Liver (tissue), 9 donors: Measurements from ENCODE around the gene ILK. TPM values are rescaled to one million over a fixed set of nuclear protein-coding genes. Genes with fewer than 3 reads are reported as not detected.

Source experiments
- DNase-seq: peaks from one replicate; pipeline ENCODE4 v3.0.0-alpha.2; 2017; ENCODE audit warnings: low spot score
- H3K27ac ChIP-seq, 2 donors: one replicate each; pipeline ENCODE4 v1.7.0; 2013; ENCODE audit warnings: inconsistent platforms in 2 of 2, low read length in 2 of 2, control low read depth in 1 of 2, low read depth in 1 of 2, mild to moderate bottlenecking in 1 of 2
- H3K27me3 ChIP-seq, 4 donors: one replicate each; pipeline versions ENCODE4 v1.6.1 to v1.7.0; 2013; ENCODE audit warnings: low read length in 3 of 4, inconsistent platforms in 1 of 4, mild to moderate bottlenecking in 1 of 4, moderate library complexity in 1 of 4; ENCODE audit not compliant: control insufficient read depth in 4 of 4, insufficient read depth in 4 of 4
- H3K36me3 ChIP-seq, 4 donors: one replicate each; pipeline versions ENCODE4 v1.6.1 to v1.7.0; 2013; ENCODE audit warnings: low read length in 3 of 4, mild to moderate bottlenecking in 3 of 4, low read depth in 1 of 4, moderate library complexity in 1 of 4; ENCODE audit not compliant: control insufficient read depth in 4 of 4, insufficient read depth in 3 of 4
- H3K4me1 ChIP-seq, 4 donors: one replicate each; pipeline versions ENCODE4 v1.6.1 to v1.7.0; 2013; ENCODE audit warnings: low read length in 3 of 4, mild to moderate bottlenecking in 3 of 4, moderate library complexity in 1 of 4; ENCODE audit not compliant: control insufficient read depth in 4 of 4, insufficient read depth in 4 of 4
- H3K4me3 ChIP-seq, 3 donors: one replicate each; pipeline versions ENCODE4 v1.6.1 to v1.7.0; 2013; ENCODE audit warnings: low read length in 3 of 3, control low read depth in 1 of 3, low read depth in 1 of 3, mild to moderate bottlenecking in 1 of 3
- H3K9ac ChIP-seq, 2 donors: one replicate each; pipeline ENCODE4 v1.7.0; 2013; ENCODE audit warnings: low read length in 2 of 2, mild to moderate bottlenecking in 2 of 2, moderate library complexity in 2 of 2, control low read depth in 1 of 2, low read depth in 1 of 2
- H3K9me3 ChIP-seq, 4 donors: one replicate each; pipeline versions ENCODE4 v1.6.1 to v1.7.0; 2013; ENCODE audit warnings: low read length in 3 of 4; ENCODE audit not compliant: control insufficient read depth in 4 of 4
- EGR1 ChIP-seq, 2 donors: IDR thresholded peaks; 2 replicates each; pipeline ENCODE4 v1.6.1; 2016 to 2018; ENCODE audit warnings: antibody characterized with exemption in 2 of 2, low read depth in 2 of 2
- FOXA1 ChIP-seq: IDR thresholded peaks from 2 replicates; pipeline ENCODE4 v1.6.1; 2016; ENCODE audit warnings: antibody characterized with exemption
- FOXA2 ChIP-seq: IDR thresholded peaks from 2 replicates; pipeline ENCODE4 v1.6.1; 2016; ENCODE audit warnings: antibody characterized with exemption
- GABPA ChIP-seq, 2 donors: IDR thresholded peaks in 1 of 2; conservative IDR thresholded peaks in 1 of 2; 2 replicates each; pipeline ENCODE4 v1.6.1; 2016; ENCODE audit warnings: antibody characterized with exemption in 2 of 2, mild to moderate bottlenecking in 1 of 2, moderate library complexity in 1 of 2
- HNF4A ChIP-seq, 2 donors: conservative IDR thresholded peaks; 2 replicates each; pipeline ENCODE4 v1.6.1; 2016; ENCODE audit warnings: antibody characterized with exemption in 2 of 2, mild to moderate bottlenecking in 2 of 2
- HNF4G ChIP-seq: IDR thresholded peaks from 2 replicates; pipeline ENCODE4 v1.6.1; 2016; ENCODE audit warnings: antibody characterized with exemption
- JUND ChIP-seq, 2 donors: IDR thresholded peaks; 2 replicates each; pipeline ENCODE4 v1.6.1; 2016; ENCODE audit warnings: antibody characterized with exemption in 2 of 2
- NR2F2 ChIP-seq: IDR thresholded peaks from 2 replicates; pipeline ENCODE4 v1.6.1; 2016; ENCODE audit warnings: antibody characterized with exemption
- RAD21 ChIP-seq, 2 donors: IDR thresholded peaks; 2 replicates each; pipeline ENCODE4 v1.6.1; 2016; ENCODE audit warnings: antibody characterized with exemption in 2 of 2, mild to moderate bottlenecking in 2 of 2
- RXRA ChIP-seq, 2 donors: IDR thresholded peaks; 2 replicates each; pipeline ENCODE4 v1.6.1; 2017 to 2018; ENCODE audit warnings: antibody characterized with exemption in 2 of 2, mild to moderate bottlenecking in 1 of 2
- SP1 ChIP-seq: IDR thresholded peaks from 2 replicates; pipeline ENCODE4 v1.6.1; 2018; ENCODE audit warnings: antibody characterized with exemption, mild to moderate bottlenecking
- TAF1 ChIP-seq: conservative IDR thresholded peaks from 2 replicates; pipeline ENCODE4 v1.6.1; 2016; ENCODE audit warnings: antibody characterized with exemption, mild to moderate bottlenecking
- YY1 ChIP-seq: IDR thresholded peaks from 2 replicates; pipeline ENCODE4 v1.6.1; 2016; ENCODE audit warnings: antibody characterized with exemption, mild to moderate bottlenecking
- WGBS: extraction: QIAGEN DNeasy Blood & Tissue Kit; methylation state at CpG from one replicate; pipeline ENCODE4 v1.1.7; 2013; 5-methylcytosine and 5-hydroxymethylcytosine counted together
- polyA plus RNA-seq, 2 donors: library from polyadenylated mRNA; stranded (reverse) in 1 of 2; unstranded in 1 of 2; fragments of 200-250 nt in 1 of 2; fragments of >200 nt in 1 of 2; fragmentation: Nextera tagmentation in 1 of 2; extraction: Ambion mirVana in 1 of 2; gene quantifications; one replicate each; pipeline versions ENCODE4 v1.2.1 to v1.2.3, GENCODE V29; 2013 to 2015
- total RNA-seq, 2 donors: library from RNA; depleted of rRNA; stranded (reverse); fragments of >200 nt; gene quantifications; one replicate each; pipeline ENCODE4 v1.2.3, GENCODE V29; 2014
- TF ChIP-seq, protein P1 (sequence below): IDR thresholded peaks from 2 replicates; pipeline ENCODE4 v1.6.1; 2016; ENCODE audit warnings: antibody characterized with exemption
- TF ChIP-seq, protein P2 (sequence below): fragments of 150-350 bp; IDR thresholded peaks from 2 replicates; pipeline ENCODE4 v1.5.1; 2017; ENCODE audit warnings: improper control_type of control experiment, low read depth, low read length; ENCODE audit not compliant: missing input control
- TF ChIP-seq, protein P3 (sequence below): IDR thresholded peaks from 2 replicates; pipeline ENCODE4 v1.6.1; 2016; ENCODE audit warnings: antibody characterized with exemption
- TF ChIP-seq, protein P4 (sequence below): IDR thresholded peaks from 2 replicates; pipeline ENCODE4 v1.6.1; 2016; ENCODE audit warnings: antibody characterized with exemption
- TF ChIP-seq, protein P5 (sequence below): IDR thresholded peaks from 2 replicates; pipeline ENCODE4 v1.6.1; 2016; ENCODE audit warnings: antibody characterized with exemption, mild to moderate bottlenecking
- donor health status: healthy.
- donor health status: healthy.
- donor health status: healthy.
- donor health status: healthy.
- donor health status: healthy.

The ILK gene
- total and polyA plus RNA-seq, 4 donors = 29.6 to 69.1 (median 48.2) TPM

DNA sequence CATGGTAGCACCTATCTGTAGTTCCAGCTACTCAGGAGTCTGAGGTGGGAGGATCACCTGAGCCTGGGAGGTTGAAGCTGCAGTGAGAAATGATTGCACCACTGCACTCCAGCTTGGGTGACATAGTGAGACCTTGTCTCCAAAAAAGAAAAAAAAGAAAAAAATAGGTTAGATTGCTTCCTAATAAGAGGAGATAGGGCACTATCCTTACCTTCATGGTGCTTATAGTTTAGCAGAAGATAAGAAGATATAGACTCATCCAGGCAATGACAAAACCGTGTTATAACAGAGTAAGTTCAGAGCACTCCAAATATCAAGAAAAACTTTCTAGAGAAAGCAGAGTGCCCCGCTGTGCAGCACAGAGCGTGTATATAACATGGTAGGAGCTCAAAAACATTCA is 42.3 kb upstream of the ILK start:
- H3K36me3 ChIP-seq = no peaks in the 10 kb centered on the region
- H3K27me3 ChIP-seq = no peaks in the 10 kb centered on the region
- no peak overlapping the region for H3K4me3 ChIP-seq
- TF ChIP-seq TAF1 (no peak), RAD21 (IDR thresholded peaks at IDR 0.05) (no peak), NR2F2 (no peak), HNF4A (conservative IDR thresholded peaks at IDR 0.05) (no peak), FOXA2 (no peak)
- TF ChIP-seq, protein P1, sequence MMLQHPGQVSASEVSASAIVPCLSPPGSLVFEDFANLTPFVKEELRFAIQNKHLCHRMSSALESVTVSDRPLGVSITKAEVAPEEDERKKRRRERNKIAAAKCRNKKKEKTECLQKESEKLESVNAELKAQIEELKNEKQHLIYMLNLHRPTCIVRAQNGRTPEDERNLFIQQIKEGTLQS = no peak
- TF ChIP-seq, protein P2, sequence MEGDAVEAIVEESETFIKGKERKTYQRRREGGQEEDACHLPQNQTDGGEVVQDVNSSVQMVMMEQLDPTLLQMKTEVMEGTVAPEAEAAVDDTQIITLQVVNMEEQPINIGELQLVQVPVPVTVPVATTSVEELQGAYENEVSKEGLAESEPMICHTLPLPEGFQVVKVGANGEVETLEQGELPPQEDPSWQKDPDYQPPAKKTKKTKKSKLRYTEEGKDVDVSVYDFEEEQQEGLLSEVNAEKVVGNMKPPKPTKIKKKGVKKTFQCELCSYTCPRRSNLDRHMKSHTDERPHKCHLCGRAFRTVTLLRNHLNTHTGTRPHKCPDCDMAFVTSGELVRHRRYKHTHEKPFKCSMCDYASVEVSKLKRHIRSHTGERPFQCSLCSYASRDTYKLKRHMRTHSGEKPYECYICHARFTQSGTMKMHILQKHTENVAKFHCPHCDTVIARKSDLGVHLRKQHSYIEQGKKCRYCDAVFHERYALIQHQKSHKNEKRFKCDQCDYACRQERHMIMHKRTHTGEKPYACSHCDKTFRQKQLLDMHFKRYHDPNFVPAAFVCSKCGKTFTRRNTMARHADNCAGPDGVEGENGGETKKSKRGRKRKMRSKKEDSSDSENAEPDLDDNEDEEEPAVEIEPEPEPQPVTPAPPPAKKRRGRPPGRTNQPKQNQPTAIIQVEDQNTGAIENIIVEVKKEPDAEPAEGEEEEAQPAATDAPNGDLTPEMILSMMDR = no peak
- H3K9ac ChIP-seq = no peak overlapping the region
- H3K9me3 ChIP-seq = no peaks in the 10 kb centered on the region
- H3K4me1 ChIP-seq = peaks cover 0 to 14% (median 10%) of the 10 kb centered on the region in 4 donors
- no peak overlapping the region for H3K27ac ChIP-seq
- no peak for DNase-seq
- 98% methylated on average over 3 of the region's 3 CpGs for WGBS

DNA sequence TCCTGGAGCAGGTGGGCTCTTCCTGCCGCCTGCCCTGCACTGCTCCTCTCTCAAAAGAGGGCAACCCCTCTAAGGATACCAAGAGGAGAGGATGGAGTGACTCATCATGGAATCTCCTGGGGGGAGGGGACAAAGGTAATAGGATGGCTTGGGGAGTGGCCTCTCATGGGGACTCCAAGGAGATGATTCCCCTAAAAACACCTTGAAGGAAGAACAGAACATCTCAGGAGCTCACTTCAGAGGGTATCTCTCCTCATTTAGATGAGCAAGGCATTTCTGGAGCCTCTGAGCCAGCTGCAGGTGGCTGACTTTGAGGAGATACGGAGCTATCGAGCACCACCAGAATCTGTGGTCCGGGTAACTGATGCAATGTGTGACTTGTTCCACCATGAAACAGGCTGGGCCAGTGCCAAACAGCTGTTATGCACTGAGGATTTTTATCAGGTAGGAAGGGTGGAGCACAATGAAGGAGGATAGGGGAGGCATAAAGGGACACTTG is 40.4 kb upstream of the ILK start:
- TF ChIP-seq JUND (IDR thresholded peaks at IDR 0.05) (no peak), HNF4G (no peak), RXRA (IDR thresholded peaks at IDR 0.05) (no peak), HNF4A (conservative IDR thresholded peaks at IDR 0.05) (no peak), FOXA1 (no peak), YY1 (no peak), GABPA (IDR thresholded peaks at IDR 0.05 in 1 of 2, conservative IDR thresholded peaks at IDR 0.05 in 1 of 2) (no peak), RAD21 (IDR thresholded peaks at IDR 0.05) (no peak), TAF1 (no peak), EGR1 (IDR thresholded peaks at IDR 0.05; ENCODE audit: low read depth in 2 of 2) (no peak), FOXA2 (no peak), SP1 (no peak)
- TF ChIP-seq, protein P3, sequence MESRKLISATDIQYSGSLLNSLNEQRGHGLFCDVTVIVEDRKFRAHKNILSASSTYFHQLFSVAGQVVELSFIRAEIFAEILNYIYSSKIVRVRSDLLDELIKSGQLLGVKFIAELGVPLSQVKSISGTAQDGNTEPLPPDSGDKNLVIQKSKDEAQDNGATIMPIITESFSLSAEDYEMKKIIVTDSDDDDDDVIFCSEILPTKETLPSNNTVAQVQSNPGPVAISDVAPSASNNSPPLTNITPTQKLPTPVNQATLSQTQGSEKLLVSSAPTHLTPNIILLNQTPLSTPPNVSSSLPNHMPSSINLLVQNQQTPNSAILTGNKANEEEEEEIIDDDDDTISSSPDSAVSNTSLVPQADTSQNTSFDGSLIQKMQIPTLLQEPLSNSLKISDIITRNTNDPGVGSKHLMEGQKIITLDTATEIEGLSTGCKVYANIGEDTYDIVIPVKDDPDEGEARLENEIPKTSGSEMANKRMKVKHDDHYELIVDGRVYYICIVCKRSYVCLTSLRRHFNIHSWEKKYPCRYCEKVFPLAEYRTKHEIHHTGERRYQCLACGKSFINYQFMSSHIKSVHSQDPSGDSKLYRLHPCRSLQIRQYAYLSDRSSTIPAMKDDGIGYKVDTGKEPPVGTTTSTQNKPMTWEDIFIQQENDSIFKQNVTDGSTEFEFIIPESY = no peak
- TF ChIP-seq, protein P4, sequence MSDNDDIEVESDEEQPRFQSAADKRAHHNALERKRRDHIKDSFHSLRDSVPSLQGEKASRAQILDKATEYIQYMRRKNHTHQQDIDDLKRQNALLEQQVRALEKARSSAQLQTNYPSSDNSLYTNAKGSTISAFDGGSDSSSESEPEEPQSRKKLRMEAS = no peak
- TF ChIP-seq, protein P1 = no peak
- TF ChIP-seq, protein P5, sequence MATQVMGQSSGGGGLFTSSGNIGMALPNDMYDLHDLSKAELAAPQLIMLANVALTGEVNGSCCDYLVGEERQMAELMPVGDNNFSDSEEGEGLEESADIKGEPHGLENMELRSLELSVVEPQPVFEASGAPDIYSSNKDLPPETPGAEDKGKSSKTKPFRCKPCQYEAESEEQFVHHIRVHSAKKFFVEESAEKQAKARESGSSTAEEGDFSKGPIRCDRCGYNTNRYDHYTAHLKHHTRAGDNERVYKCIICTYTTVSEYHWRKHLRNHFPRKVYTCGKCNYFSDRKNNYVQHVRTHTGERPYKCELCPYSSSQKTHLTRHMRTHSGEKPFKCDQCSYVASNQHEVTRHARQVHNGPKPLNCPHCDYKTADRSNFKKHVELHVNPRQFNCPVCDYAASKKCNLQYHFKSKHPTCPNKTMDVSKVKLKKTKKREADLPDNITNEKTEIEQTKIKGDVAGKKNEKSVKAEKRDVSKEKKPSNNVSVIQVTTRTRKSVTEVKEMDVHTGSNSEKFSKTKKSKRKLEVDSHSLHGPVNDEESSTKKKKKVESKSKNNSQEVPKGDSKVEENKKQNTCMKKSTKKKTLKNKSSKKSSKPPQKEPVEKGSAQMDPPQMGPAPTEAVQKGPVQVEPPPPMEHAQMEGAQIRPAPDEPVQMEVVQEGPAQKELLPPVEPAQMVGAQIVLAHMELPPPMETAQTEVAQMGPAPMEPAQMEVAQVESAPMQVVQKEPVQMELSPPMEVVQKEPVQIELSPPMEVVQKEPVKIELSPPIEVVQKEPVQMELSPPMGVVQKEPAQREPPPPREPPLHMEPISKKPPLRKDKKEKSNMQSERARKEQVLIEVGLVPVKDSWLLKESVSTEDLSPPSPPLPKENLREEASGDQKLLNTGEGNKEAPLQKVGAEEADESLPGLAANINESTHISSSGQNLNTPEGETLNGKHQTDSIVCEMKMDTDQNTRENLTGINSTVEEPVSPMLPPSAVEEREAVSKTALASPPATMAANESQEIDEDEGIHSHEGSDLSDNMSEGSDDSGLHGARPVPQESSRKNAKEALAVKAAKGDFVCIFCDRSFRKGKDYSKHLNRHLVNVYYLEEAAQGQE = no peak
- TF ChIP-seq, protein P2 = no peak
- H3K9me3 ChIP-seq = no peaks in the 10 kb centered on the region
- H3K36me3 ChIP-seq = no peaks in the 10 kb centered on the region
- DNase-seq = peak; percentile 72
- H3K4me1 ChIP-seq = peaks cover 2 to 21% (median 18%) of the 10 kb centered on the region in 4 donors
- 100% methylated on average over 4 of the region's 4 CpGs for WGBS
- no peaks in the 10 kb centered on the region for H3K27me3 ChIP-seq
- no peak overlapping the region for H3K4me3 ChIP-seq
- H3K9ac ChIP-seq = no peak overlapping the region
- H3K27ac ChIP-seq = no peak overlapping the region
